MG63 (cell line): ENCODE data around the gene C1QA. TPM values are rescaled to one million over a fixed set of nuclear protein-coding genes. Genes with fewer than 3 reads are reported as not detected.

Source experiments
- DNase-seq: peaks from one replicate; pipeline ENCODE4 v3.0.0-alpha.2; 2020
- H3K27me3 ChIP-seq: fragments of 250-450 bp; sonication (Bioruptor Pico); 2 replicates; pipeline ENCODE4 v1.5.1; 2020; ENCODE audit warnings: mild to moderate bottlenecking, moderate library complexity
- H3K36me3 ChIP-seq: fragments of 250-450 bp; sonication (Bioruptor Pico); 2 replicates; pipeline ENCODE4 v1.5.1; 2020; ENCODE audit warnings: mild to moderate bottlenecking, moderate library complexity
- H3K4me3 ChIP-seq: fragments of 250-450 bp; sonication (Bioruptor Pico); 2 replicates; pipeline ENCODE4 v1.5.1; 2020; ENCODE audit warnings: mild to moderate bottlenecking, moderate library complexity
- H3K9me3 ChIP-seq: fragments of 250-450 bp; sonication (Bioruptor Pico); 2 replicates; pipeline ENCODE4 v1.5.1; 2020; ENCODE audit warnings: mild to moderate bottlenecking, moderate library complexity
- total RNA-seq: library from RNA; depleted of rRNA; stranded (reverse); fragments of >200 nt; shearing (Covaris generic); gene quantifications from 2 replicates; pipeline ENCODE4 v1.2.3, GENCODE V29; 2014; ENCODE audit warnings: low replicate concordance; rRNA removed

C1QA gene, protein sequence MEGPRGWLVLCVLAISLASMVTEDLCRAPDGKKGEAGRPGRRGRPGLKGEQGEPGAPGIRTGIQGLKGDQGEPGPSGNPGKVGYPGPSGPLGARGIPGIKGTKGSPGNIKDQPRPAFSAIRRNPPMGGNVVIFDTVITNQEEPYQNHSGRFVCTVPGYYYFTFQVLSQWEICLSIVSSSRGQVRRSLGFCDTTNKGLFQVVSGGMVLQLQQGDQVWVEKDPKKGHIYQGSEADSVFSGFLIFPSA
- total RNA-seq = not detected in 2 replicates

- Histone ChIP-seq H3K9me3 (no peaks in the 10 kb centered on the region), H3K36me3 (no peaks in the 10 kb centered on the region), H3K4me3 (no peak within 1 kb of the TSS), H3K27me3 (peaks cover 37% of the 10 kb centered on the region)
- DNase-seq = no peak
Observed at GRCh38 chr1:22636353-22636752, at the start of gene C1QA. TSS of gene C1QA (plus strand) at chr1:22636628. CDS start at chr1:22637617, 989 bp downstream.

- Histone ChIP-seq H3K4me3 (no peak overlapping the region), H3K36me3 (no peaks in the 10 kb centered on the region), H3K27me3 (peaks cover 7% of the 10 kb centered on the region; the same call in 1 of the 2 replicates), H3K9me3 (no peaks in the 10 kb centered on the region)
- DNase-seq = no peak
Observed at GRCh38 chr1:22587247-22587646, 49.2 kb upstream of the C1QA start.

- Histone ChIP-seq H3K27me3 (peaks cover 7% of the 10 kb centered on the region; the same call in 1 of the 2 replicates), H3K4me3 (no peak overlapping the region), H3K36me3 (no peaks in the 10 kb centered on the region), H3K9me3 (no peaks in the 10 kb centered on the region)
- no peak for DNase-seq
Observed at GRCh38 chr1:22588899-22589422, 47.5 kb upstream of the C1QA start.

GRCh38 chr1:22591576-22591975 lies 44.9 kb upstream of the C1QA start:
- no peaks in the 10 kb centered on the region for H3K9me3 ChIP-seq
- H3K36me3 ChIP-seq = no peaks in the 10 kb centered on the region
- H3K27me3 ChIP-seq = peaks cover 7% of the 10 kb centered on the region; the same call in 1 of the 2 replicates
- H3K4me3 ChIP-seq = no peak overlapping the region
- DNase-seq = no peak

GRCh38 chr1:22592051-22592450 lies 44.4 kb upstream of the C1QA start:
- Histone ChIP-seq H3K9me3 (no peaks in the 10 kb centered on the region), H3K27me3 (peaks cover 7% of the 10 kb centered on the region; the same call in 1 of the 2 replicates), H3K36me3 (no peaks in the 10 kb centered on the region), H3K4me3 (no peak overlapping the region)
- DNase-seq = no peak

- DNase-seq = no peak
- Histone ChIP-seq H3K4me3 (no peak overlapping the region), H3K36me3 (no peaks in the 10 kb centered on the region), H3K27me3 (peaks cover 7% of the 10 kb centered on the region; the same call in 1 of the 2 replicates), H3K9me3 (no peaks in the 10 kb centered on the region)
Observed at GRCh38 chr1:22592919-22593790, 43.3 kb upstream of the C1QA start.

GRCh38 chr1:22594396-22594795 lies 42.0 kb upstream of the C1QA start:
- no peak for DNase-seq
- Histone ChIP-seq H3K27me3 (peaks cover 2% of the 10 kb centered on the region; the same call in 1 of the 2 replicates), H3K4me3 (no peak overlapping the region), H3K9me3 (no peaks in the 10 kb centered on the region), H3K36me3 (no peaks in the 10 kb centered on the region)

DNA sequence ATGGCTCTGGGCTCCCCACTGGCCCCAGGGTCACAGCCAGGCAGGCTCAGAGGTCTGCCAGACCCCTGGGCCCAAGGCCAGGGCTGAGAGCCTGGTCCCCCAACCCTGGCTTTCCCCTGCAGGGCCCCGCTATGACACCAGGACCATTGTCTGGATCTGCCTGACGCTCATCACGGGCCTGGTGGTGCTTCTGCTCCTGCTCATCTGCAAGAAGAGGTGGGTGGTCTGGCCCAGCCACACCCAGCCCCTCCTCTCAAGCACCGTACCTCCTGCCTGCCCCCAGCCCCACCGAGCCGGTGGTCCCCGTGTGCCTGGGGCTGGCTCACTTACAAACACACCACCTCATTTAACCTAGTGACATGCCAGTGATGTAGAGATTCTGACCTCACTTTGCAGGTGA lies 41.3 kb upstream of the C1QA start:
- H3K36me3 ChIP-seq = no peaks in the 10 kb centered on the region
- no peaks in the 10 kb centered on the region for H3K9me3 ChIP-seq
- DNase-seq = no peak
- H3K27me3 ChIP-seq = peaks cover 1% of the 10 kb centered on the region; the same call in 1 of the 2 replicates
- H3K4me3 ChIP-seq = no peak overlapping the region

- Histone ChIP-seq H3K9me3 (no peaks in the 10 kb centered on the region), H3K4me3 (no peak overlapping the region), H3K27me3 (peaks cover 5% of the 10 kb centered on the region), H3K36me3 (no peaks in the 10 kb centered on the region)
- no peak for DNase-seq
Observed at GRCh38 chr1:22597301-22597965, 39.0 kb upstream of the C1QA start.

- Histone ChIP-seq H3K4me3 (no peak overlapping the region), H3K27me3 (peaks cover 5% of the 10 kb centered on the region), H3K36me3 (no peaks in the 10 kb centered on the region), H3K9me3 (no peaks in the 10 kb centered on the region)
- no peak for DNase-seq
Observed at GRCh38 chr1:22597996-22598395, 38.4 kb upstream of the C1QA start.

DNA sequence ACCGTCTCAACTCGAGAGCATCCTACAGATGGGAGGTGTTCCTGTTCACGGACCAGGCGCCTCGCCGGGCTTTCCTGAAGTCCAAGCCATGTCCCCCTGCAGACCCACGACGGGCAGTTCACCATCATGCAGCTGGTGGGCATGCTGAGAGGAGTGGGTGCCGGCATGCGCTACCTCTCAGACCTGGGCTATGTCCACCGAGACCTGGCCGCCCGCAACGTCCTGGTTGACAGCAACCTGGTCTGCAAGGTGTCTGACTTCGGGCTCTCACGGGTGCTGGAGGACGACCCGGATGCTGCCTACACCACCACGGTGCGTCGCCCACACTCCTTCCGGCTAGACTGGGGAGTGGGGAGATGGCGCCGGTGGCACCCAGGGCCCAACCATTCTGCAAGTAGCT lies 37.7 kb upstream of the C1QA start:
- DNase-seq = no peak
- H3K9me3 ChIP-seq = no peaks in the 10 kb centered on the region
- H3K36me3 ChIP-seq = no peaks in the 10 kb centered on the region
- H3K4me3 ChIP-seq = no peak overlapping the region
- H3K27me3 ChIP-seq = peaks cover 8% of the 10 kb centered on the region

DNA sequence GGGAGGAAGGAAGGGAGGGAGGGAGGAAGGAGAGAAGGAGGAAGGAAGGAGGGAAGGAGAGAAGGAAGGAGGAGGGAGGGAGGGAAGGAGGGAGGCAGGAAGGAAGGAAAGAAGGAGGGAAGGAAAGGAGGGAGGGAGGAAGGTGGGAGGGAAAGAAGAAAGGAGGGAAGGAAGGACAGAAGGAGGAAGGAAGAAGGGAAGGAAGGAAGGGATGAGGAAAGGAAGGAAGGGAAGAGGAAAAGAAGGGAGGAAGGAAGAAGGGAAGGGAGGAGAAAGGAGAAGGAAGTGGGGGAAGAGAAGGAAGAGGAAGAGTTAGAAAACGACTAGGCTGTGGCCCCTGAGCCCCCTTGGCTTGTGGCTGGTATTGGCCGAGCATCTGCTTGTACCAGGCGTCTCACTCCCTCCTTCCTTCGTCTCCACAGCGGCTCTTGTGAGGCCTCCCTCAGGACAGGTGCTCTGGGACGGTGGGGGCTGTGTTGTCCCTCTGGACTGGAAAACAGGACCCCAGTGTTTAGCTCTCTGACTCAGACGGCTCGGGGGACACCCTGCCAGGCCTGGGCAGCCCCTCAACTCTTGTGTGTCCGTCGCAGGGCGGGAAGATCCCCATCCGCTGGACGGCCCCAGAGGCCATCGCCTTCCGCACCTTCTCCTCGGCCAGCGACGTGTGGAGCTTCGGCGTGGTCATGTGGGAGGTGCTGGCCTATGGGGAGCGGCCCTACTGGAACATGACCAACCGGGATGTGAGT lies 36.2 kb upstream of the C1QA start:
- Histone ChIP-seq H3K36me3 (no peaks in the 10 kb centered on the region), H3K27me3 (peaks cover 17% of the 10 kb centered on the region), H3K9me3 (no peaks in the 10 kb centered on the region), H3K4me3 (no peak overlapping the region)
- peak; percentile 50 for DNase-seq

GRCh38 chr1:22600817-22601605 lies 35.4 kb upstream of the C1QA start:
- DNase-seq = no peak

DNA sequence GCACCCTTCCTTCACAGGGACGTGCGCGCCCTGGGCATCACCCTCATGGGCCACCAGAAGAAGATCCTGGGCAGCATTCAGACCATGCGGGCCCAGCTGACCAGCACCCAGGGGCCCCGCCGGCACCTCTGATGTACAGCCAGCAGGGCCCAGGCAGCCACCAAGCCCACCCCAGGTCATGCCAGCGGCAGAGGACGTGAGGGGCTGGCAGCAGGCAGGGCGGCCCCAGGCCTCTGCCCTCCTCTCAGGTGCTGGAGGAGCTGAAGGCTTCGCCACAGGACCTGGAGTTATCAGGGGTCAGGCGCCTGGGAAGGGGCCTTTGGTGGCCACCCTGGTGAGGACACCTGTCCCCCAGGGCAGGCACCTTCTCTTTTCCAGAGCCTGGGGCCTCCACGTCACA lies 34.8 kb upstream of the C1QA start:
- no peak overlapping the region for H3K4me3 ChIP-seq
- no peak for DNase-seq
- H3K9me3 ChIP-seq = no peaks in the 10 kb centered on the region
- peaks cover 30% of the 10 kb centered on the region for H3K27me3 ChIP-seq
- no peaks in the 10 kb centered on the region for H3K36me3 ChIP-seq

More at GRCh38 chr1:22600817-22601605, 35.4 kb upstream of the C1QA start:
- H3K36me3 ChIP-seq = no peaks in the 10 kb centered on the region
- no peak overlapping the region for H3K4me3 ChIP-seq
- peaks cover 24% of the 10 kb centered on the region for H3K27me3 ChIP-seq
- H3K9me3 ChIP-seq = no peaks in the 10 kb centered on the region

DNA sequence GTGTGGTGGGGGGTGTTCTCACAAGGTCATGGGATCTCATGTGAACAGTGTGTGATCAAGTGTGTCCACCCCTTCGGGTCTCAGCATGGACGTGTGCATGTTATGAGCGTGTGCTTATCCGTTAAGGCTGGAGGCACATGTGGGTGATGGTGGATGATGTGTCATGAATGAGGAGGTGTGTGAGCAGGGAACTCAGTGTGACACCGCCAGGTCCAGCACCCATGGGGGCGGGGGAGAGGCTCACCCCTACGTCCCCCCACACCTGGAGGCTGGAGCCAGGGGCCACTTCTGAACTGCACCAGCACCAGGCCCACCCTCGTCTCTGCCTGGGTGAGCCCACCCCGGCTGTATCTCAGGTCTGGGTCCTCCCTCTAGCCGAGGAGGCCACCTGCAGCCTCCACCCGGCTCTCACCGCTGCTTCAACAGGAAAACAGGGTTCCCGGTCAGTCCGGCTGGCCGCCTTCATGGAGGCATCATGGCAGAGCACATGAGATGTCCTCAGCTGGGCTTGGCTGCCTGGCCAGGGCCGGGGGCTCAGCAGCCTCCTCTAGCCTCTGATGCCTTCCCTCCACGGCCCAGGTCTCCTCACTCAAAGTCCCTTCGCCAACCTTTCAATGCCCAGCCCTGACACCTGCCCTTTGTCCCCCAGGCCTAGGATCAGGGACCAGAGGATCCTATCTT lies 34.2 kb upstream of the C1QA start:
- DNase-seq = no peak
- H3K36me3 ChIP-seq = no peaks in the 10 kb centered on the region
- H3K4me3 ChIP-seq = no peak overlapping the region
- H3K27me3 ChIP-seq = peaks cover 34% of the 10 kb centered on the region
- no peaks in the 10 kb centered on the region for H3K9me3 ChIP-seq
